BE2C (cell line): Measurements from ENCODE around the gene FHDC1.

ENCODE experiments used
- DNase-seq: peaks from one replicate; pipeline ENCODE4 v3.0.0-alpha.2; 2020
- H3K27me3 ChIP-seq: fragments of 250-450 bp; sonication (Bioruptor Pico); 2 replicates; pipeline ENCODE4 v1.5.1; 2020; ENCODE audit warnings: mild to moderate bottlenecking
- H3K36me3 ChIP-seq: fragments of 250-450 bp; sonication (Bioruptor Pico); 2 replicates; pipeline ENCODE4 v1.5.1; 2020; ENCODE audit warnings: mild to moderate bottlenecking
- H3K4me1 ChIP-seq: fragments of 250-450 bp; sonication (Bioruptor Pico); 2 replicates; pipeline ENCODE4 v1.5.1; 2020
- H3K4me3 ChIP-seq: 2 replicates; pipeline ENCODE4 v1.5.1; 2011; ENCODE audit warnings: low read depth, low read length
- H3K9me3 ChIP-seq: fragments of 250-450 bp; sonication (Bioruptor Pico); 2 replicates; pipeline ENCODE4 v1.5.1; 2020
- CTCF ChIP-seq: IDR thresholded peaks from 2 replicates; pipeline ENCODE4 v1.5.1; 2012; ENCODE audit warnings: mild to moderate bottlenecking, low read depth, low read length

FHDC1 gene

GRCh38 chr4:153023692-153024394 is 87.7 kb downstream of the FHDC1 start:
- Histone ChIP-seq H3K4me3 (no peak overlapping the region), H3K27me3 (no peaks in the 10 kb centered on the region), H3K4me1 (no peaks in the 10 kb centered on the region), H3K36me3 (no peaks in the 10 kb centered on the region), H3K9me3 (no peaks in the 10 kb centered on the region)
- no peak for TF ChIP-seq CTCF
- no peak for DNase-seq

- TF ChIP-seq CTCF = no peak
- H3K4me3 ChIP-seq = no peak overlapping the region
- DNase-seq = no peak
- H3K4me1 ChIP-seq = no peaks in the 10 kb centered on the region
- no peaks in the 10 kb centered on the region for H3K27me3 ChIP-seq
- no peaks in the 10 kb centered on the region for H3K36me3 ChIP-seq
- H3K9me3 ChIP-seq = no peaks in the 10 kb centered on the region
Measured at GRCh38 chr4:153024466-153024865, 88.3 kb downstream of the FHDC1 start.

GRCh38 chr4:153025406-153025805 is 89.3 kb downstream of the FHDC1 start:
- Histone ChIP-seq H3K36me3 (no peaks in the 10 kb centered on the region), H3K27me3 (no peaks in the 10 kb centered on the region), H3K4me3 (no peak overlapping the region), H3K9me3 (no peaks in the 10 kb centered on the region), H3K4me1 (no peaks in the 10 kb centered on the region)
- no peak for TF ChIP-seq CTCF
- no peak for DNase-seq

GRCh38 chr4:153026591-153027346 is 90.6 kb downstream of the FHDC1 start:
- H3K9me3 ChIP-seq = no peaks in the 10 kb centered on the region
- no peaks in the 10 kb centered on the region for H3K36me3 ChIP-seq
- no peak for TF ChIP-seq CTCF
- H3K4me3 ChIP-seq = no peak overlapping the region
- DNase-seq = no peak
- no peaks in the 10 kb centered on the region for H3K27me3 ChIP-seq
- H3K4me1 ChIP-seq = no peaks in the 10 kb centered on the region

GRCh38 chr4:153027866-153028265 is 91.7 kb downstream of the FHDC1 start:
- Histone ChIP-seq H3K27me3 (no peaks in the 10 kb centered on the region), H3K36me3 (no peaks in the 10 kb centered on the region), H3K4me3 (no peak overlapping the region), H3K4me1 (no peaks in the 10 kb centered on the region), H3K9me3 (no peaks in the 10 kb centered on the region)
- DNase-seq = no peak
- TF ChIP-seq CTCF = no peak

GRCh38 chr4:153028535-153028934 is 92.4 kb downstream of the FHDC1 start:
- TF ChIP-seq CTCF = no peak
- Histone ChIP-seq H3K4me1 (no peaks in the 10 kb centered on the region), H3K4me3 (no peak overlapping the region), H3K9me3 (no peaks in the 10 kb centered on the region), H3K27me3 (no peaks in the 10 kb centered on the region), H3K36me3 (no peaks in the 10 kb centered on the region)
- no peak for DNase-seq
